HepG2 (cell line): ENCODE data around the gene L3MBTL4. TPM values are rescaled to one million over a fixed set of nuclear protein-coding genes. Genes with fewer than 3 reads are reported as not detected.

ENCODE experiments used
- BORCS8-MEF2B ChIP-seq: sonication (generic); formaldehyde crosslinking; IDR thresholded peaks from 2 replicates; pipeline ENCODE4 v1.8.0; 2022; ENCODE audit warnings: mild to moderate bottlenecking, missing genetic modification reagents
- EED ChIP-seq: sonication (generic); formaldehyde crosslinking; IDR thresholded peaks from 2 replicates; pipeline ENCODE4 v1.5.0; 2020; ENCODE audit warnings: mild to moderate bottlenecking, missing genetic modification reagents
- ETV5 ChIP-seq: IDR thresholded peaks from 2 replicates; pipeline ENCODE4 v1.6.1; 2018; ENCODE audit warnings: missing biosample characterization, missing genetic modification reagents, inconsistent platforms, borderline replicate concordance
- FOXA3 ChIP-seq: IDR thresholded peaks from 2 replicates; pipeline ENCODE4 v1.6.1; 2016; ENCODE audit warnings: missing genetic modification reagents, missing compliant biosample characterization
- GATA4 ChIP-seq: sonication (generic); IDR thresholded peaks from 2 replicates; pipeline ENCODE4 v1.6.1; 2016; ENCODE audit warnings: antibody characterized with exemption, low read depth, borderline replicate concordance
- GPBP1L1 ChIP-seq: sonication (generic); formaldehyde crosslinking; IDR thresholded peaks from 2 replicates; pipeline ENCODE4 v1.5.0; 2020; ENCODE audit warnings: mild to moderate bottlenecking, missing genetic modification reagents
- HNF4G ChIP-seq, 2 experiments: sonication (generic) in 1 of 2; formaldehyde crosslinking in 1 of 2; IDR thresholded peaks; 2 replicates each; pipeline versions ENCODE4 v1.4.0 to v1.6.1; 2011 to 2020; ENCODE audit warnings: borderline replicate concordance in 2 of 2, low read depth in 2 of 2, mild to moderate bottlenecking in 2 of 2, low read length in 1 of 2, missing genetic modification reagents in 1 of 2, moderate library complexity in 1 of 2
- KLF15 ChIP-seq: sonication (generic); formaldehyde crosslinking; IDR thresholded peaks from 2 replicates; pipeline ENCODE4 v1.8.1; 2023; ENCODE audit warnings: borderline replicate concordance, mild to moderate bottlenecking, inconsistent platforms, missing genetic modification reagents, mixed read lengths
- NR2F6 ChIP-seq, 2 experiments: IDR thresholded peaks; 2 replicates each; pipeline ENCODE4 v1.6.1; 2016; ENCODE audit warnings: antibody characterized with exemption in 1 of 2, mild to moderate bottlenecking in 1 of 2
- SNAPC4 ChIP-seq: sonication (generic); formaldehyde crosslinking; IDR thresholded peaks from 2 replicates; pipeline ENCODE4 v1.4.0; 2020; ENCODE audit warnings: mild to moderate bottlenecking, missing genetic modification reagents
- TFDP2 ChIP-seq: sonication (generic); formaldehyde crosslinking; IDR thresholded peaks from 2 replicates; pipeline ENCODE4 v1.4.0; 2020; ENCODE audit warnings: missing genetic modification reagents
- ZBTB8A ChIP-seq: sonication (generic); formaldehyde crosslinking; IDR thresholded peaks from 2 replicates; pipeline ENCODE4 v1.4.0; 2020; ENCODE audit warnings: mild to moderate bottlenecking, low read depth, missing genetic modification reagents, borderline replicate concordance
- ZNF20 ChIP-seq: sonication (generic); formaldehyde crosslinking; IDR thresholded peaks from 2 replicates; pipeline ENCODE4 v1.4.0; 2020; ENCODE audit warnings: mild to moderate bottlenecking, moderate library complexity, missing genetic modification reagents
- ZNF891 ChIP-seq: sonication (generic); formaldehyde crosslinking; IDR thresholded peaks from 2 replicates; pipeline ENCODE4 v1.5.0; 2020; ENCODE audit warnings: mild to moderate bottlenecking, missing genetic modification reagents
- ZSCAN31 ChIP-seq: sonication (generic); formaldehyde crosslinking; IDR thresholded peaks from 2 replicates; pipeline ENCODE4 v1.5.0; 2020; ENCODE audit warnings: low read depth, mild to moderate bottlenecking, missing genetic modification reagents
- polyA plus RNA-seq, 8 experiments: library from polyadenylated mRNA; depleted of rRNA in 3 of 8; stranded (reverse) in 7 of 8; unstranded in 1 of 8; fragments of >200 nt; fragmentation: Illumina TruSeq in 4 of 8; extraction: Trizol in 4 of 8; gene quantifications; 2 replicates each; pipeline versions ENCODE4 v1.2.1 to v1.2.3, GENCODE V29; 2011 to 2016; ENCODE audit warnings: low read depth in 4 of 8, missing spikeins in 1 of 8, mixed read lengths in 1 of 8; ENCODE audit not compliant: insufficient read depth in 1 of 8
- total RNA-seq, 5 experiments: library from RNA; depleted of rRNA; stranded (reverse); fragments of >200 nt; fragmentation: Illumina TruSeq; extraction: Trizol; gene quantifications; 2 replicates each; pipeline ENCODE4 v1.2.3, GENCODE V29; 2016; ENCODE audit warnings: low read depth in 1 of 5
- TF ChIP-seq, protein P1 (sequence below): sonication (generic); formaldehyde crosslinking; IDR thresholded peaks from 2 replicates; pipeline ENCODE4 v1.8.1; 2022; ENCODE audit warnings: mild to moderate bottlenecking, missing genetic modification reagents
- TF ChIP-seq, protein P2 (sequence below): sonication (generic); formaldehyde crosslinking; IDR thresholded peaks from 2 replicates; pipeline ENCODE4 v1.4.0; 2020; ENCODE audit warnings: missing genetic modification reagents, borderline replicate concordance

Gene L3MBTL4
- total and polyA plus RNA-seq, 2 of the 13 experiments (the other 11 are each of a cell fraction or from before 2014, with no cell fraction given) = 10.8 to 13.3 TPM

- TF ChIP-seq HNF4G (IDR thresholded peaks at IDR 0.05; ENCODE audit: borderline replicate concordance, low read depth, low read length) (peak; percentile 80), HNF4G (CRISPR knock-in tag; IDR thresholded peaks at IDR 0.05; ENCODE audit: borderline replicate concordance, low read depth) (0 out of 2 replicates have a peak, but pooled peaks have one; percentile 49), EED (CRISPR knock-in tag) (no peak), SNAPC4 (no peak), GPBP1L1 (CRISPR knock-in tag) (no peak), BORCS8-MEF2B (no peak), KLF15 (CRISPR knock-in tag) (no peak), FOXA3 (CRISPR knock-in tag) (peak; percentile 62; the same call in 1 of the 2 replicates), ZNF20 (CRISPR knock-in tag) (no peak), ETV5 (CRISPR knock-in tag) (peak; percentile 43; the same call in 1 of the 2 replicates), ZNF891 (CRISPR knock-in tag) (no peak), TFDP2 (no peak), GATA4 (no peak), ZBTB8A (CRISPR knock-in tag) (no peak), ZSCAN31 (no peak), NR2F6 (IDR thresholded peaks at IDR 0.05) (peak; percentile 76), NR2F6 (CRISPR knock-in tag; IDR thresholded peaks at IDR 0.05) (peak; percentile 87)
- TF ChIP-seq, protein P1, sequence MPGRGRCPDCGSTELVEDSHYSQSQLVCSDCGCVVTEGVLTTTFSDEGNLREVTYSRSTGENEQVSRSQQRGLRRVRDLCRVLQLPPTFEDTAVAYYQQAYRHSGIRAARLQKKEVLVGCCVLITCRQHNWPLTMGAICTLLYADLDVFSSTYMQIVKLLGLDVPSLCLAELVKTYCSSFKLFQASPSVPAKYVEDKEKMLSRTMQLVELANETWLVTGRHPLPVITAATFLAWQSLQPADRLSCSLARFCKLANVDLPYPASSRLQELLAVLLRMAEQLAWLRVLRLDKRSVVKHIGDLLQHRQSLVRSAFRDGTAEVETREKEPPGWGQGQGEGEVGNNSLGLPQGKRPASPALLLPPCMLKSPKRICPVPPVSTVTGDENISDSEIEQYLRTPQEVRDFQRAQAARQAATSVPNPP (CRISPR knock-in tag) = no peak
- TF ChIP-seq, protein P2, sequence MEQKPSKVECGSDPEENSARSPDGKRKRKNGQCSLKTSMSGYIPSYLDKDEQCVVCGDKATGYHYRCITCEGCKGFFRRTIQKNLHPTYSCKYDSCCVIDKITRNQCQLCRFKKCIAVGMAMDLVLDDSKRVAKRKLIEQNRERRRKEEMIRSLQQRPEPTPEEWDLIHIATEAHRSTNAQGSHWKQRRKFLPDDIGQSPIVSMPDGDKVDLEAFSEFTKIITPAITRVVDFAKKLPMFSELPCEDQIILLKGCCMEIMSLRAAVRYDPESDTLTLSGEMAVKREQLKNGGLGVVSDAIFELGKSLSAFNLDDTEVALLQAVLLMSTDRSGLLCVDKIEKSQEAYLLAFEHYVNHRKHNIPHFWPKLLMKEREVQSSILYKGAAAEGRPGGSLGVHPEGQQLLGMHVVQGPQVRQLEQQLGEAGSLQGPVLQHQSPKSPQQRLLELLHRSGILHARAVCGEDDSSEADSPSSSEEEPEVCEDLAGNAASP (CRISPR knock-in tag) = peak; percentile 80; the same call in 1 of the 2 replicates
Measured at GRCh38 chr18:5998166-5998881, 416.4 kb downstream of the L3MBTL4 start (continued).
